K562 (cell line): Measurements from ENCODE around the gene NLGN2. TPM values are rescaled to one million over a fixed set of nuclear protein-coding genes. Genes with fewer than 3 reads are reported as not detected.

Experiments
- DMBX1 ChIP-seq: fragments of 250-450 bp; sonication (Bioruptor Pico); IDR thresholded peaks from 2 replicates; pipeline ENCODE4 v1.8.0; 2022; ENCODE audit warnings: inconsistent platforms, mild to moderate bottlenecking, moderate library complexity, borderline replicate concordance
- DPF2 ChIP-seq: fragments of 450-650 bp; IDR thresholded peaks from 2 replicates; pipeline ENCODE4 v1.6.1; 2016
- HDAC1 ChIP-seq, 2 experiments: fragments of 450-650 bp; IDR thresholded peaks; 2 replicates each; pipeline ENCODE4 v1.6.1; 2016 to 2017; ENCODE audit warnings: inconsistent platforms in 1 of 2, mild to moderate bottlenecking in 1 of 2, moderate library complexity in 1 of 2
- KAT7 ChIP-seq: sonication (generic); formaldehyde crosslinking; IDR thresholded peaks from 2 replicates; pipeline ENCODE4 v1.8.0; 2022; ENCODE audit warnings: missing genetic modification reagents, mild to moderate bottlenecking, borderline replicate concordance
- MYC ChIP-seq, 2 experiments: fragments of 250-450 bp in 1 of 2; sonication (Bioruptor Pico) in 1 of 2; IDR thresholded peaks; 2 replicates each; pipeline versions ENCODE4 v1.5.1 to v1.6.1; 2012 to 2021; ENCODE audit warnings: low read depth in 2 of 2, borderline replicate concordance in 1 of 2, improper control_type of control experiment in 1 of 2, low read length in 1 of 2, mild to moderate bottlenecking in 1 of 2, moderate library complexity in 1 of 2
- NCOA2 ChIP-seq, 2 experiments: fragments of 450-650 bp; IDR thresholded peaks; 2 replicates each; pipeline ENCODE4 v1.6.1; 2018; ENCODE audit warnings: mild to moderate bottlenecking in 2 of 2, moderate library complexity in 1 of 2; ENCODE audit not compliant: partially characterized antibody in 2 of 2
- TCFL5 ChIP-seq: fragments of 250-450 bp; sonication (Bioruptor Pico); conservative IDR thresholded peaks from 2 replicates; pipeline ENCODE4 v1.6.1; 2021; ENCODE audit warnings: mild to moderate bottlenecking, moderate library complexity, matching md5 sums
- TFAM ChIP-seq: fragments of 250-450 bp; sonication (Bioruptor Pico); conservative IDR thresholded peaks from 2 replicates; pipeline ENCODE4 v1.5.0; 2021; ENCODE audit warnings: mild to moderate bottlenecking, moderate library complexity
- ZNF146 ChIP-seq: IDR thresholded peaks from one replicate; pipeline ENCODE4 v1.6.1; 2018; ENCODE audit warnings: missing compliant biosample characterization; ENCODE audit not compliant: unreplicated experiment
- ZNF217 ChIP-seq: sonication (generic); formaldehyde crosslinking; IDR thresholded peaks from 2 replicates; pipeline ENCODE4 v1.8.0; 2022; ENCODE audit warnings: mild to moderate bottlenecking, missing genetic modification reagents
- ZNF696 ChIP-seq: fragments of 250-450 bp; sonication (Bioruptor Pico); conservative IDR thresholded peaks from 2 replicates; pipeline ENCODE4 v1.4.0; 2020; ENCODE audit warnings: mild to moderate bottlenecking, moderate library complexity
- ZSCAN29 ChIP-seq: fragments of 450-650 bp; IDR thresholded peaks from 2 replicates; pipeline ENCODE4 v1.6.1; 2017
- polyA plus RNA-seq, 8 experiments: library from polyadenylated mRNA; depleted of rRNA in 4 of 8; stranded (reverse) in 5 of 8; unstranded in 3 of 8; fragments of >200 nt; fragmentation: Nextera tagmentation in 2 of 8; fragmentation: Illumina TruSeq in 1 of 8; extraction: Ambion mirVana in 2 of 8; extraction: Trizol in 1 of 8; gene quantifications; 2 replicates each; pipeline versions ENCODE4 v1.2.1 to v1.2.3, GENCODE V29; 2011 to 2014; ENCODE audit warnings: inconsistent platforms in 1 of 8, missing spikeins in 1 of 8
- total RNA-seq, 7 experiments: library from RNA; depleted of rRNA in 6 of 7; stranded (reverse); fragments of >200 nt in 6 of 7; fragmentation: Illumina TruSeq in 2 of 7; extraction: Trizol in 2 of 7; gene quantifications; 2 replicates each; pipeline versions ENCODE4 v1.2.1 to v1.2.3, GENCODE V29; 2011 to 2021; ENCODE audit warnings: low replicate concordance in 1 of 7
- TF ChIP-seq, protein P1 (sequence below): fragments of 150-350 bp; IDR thresholded peaks from 2 replicates; pipeline ENCODE4 v1.6.1; 2014; ENCODE audit warnings: low read depth, mild to moderate bottlenecking, low read length, borderline replicate concordance
- TF ChIP-seq, protein P2 (sequence below): fragments of 450-650 bp; IDR thresholded peaks from 2 replicates; pipeline ENCODE4 v1.6.1; 2018; ENCODE audit not compliant: partially characterized antibody
- TF ChIP-seq, protein P3 (sequence below): IDR thresholded peaks from 2 replicates; pipeline ENCODE4 v1.6.1; 2011; ENCODE audit not compliant: insufficient read length; ENCODE audit errors: extremely low read depth
- TF ChIP-seq, protein P4 (sequence below): sonication (generic); formaldehyde crosslinking; IDR thresholded peaks from 2 replicates; pipeline ENCODE4 v1.8.1; 2023; ENCODE audit warnings: mild to moderate bottlenecking, missing genetic modification reagents

Gene NLGN2
- total and polyA plus RNA-seq, 9 of the 15 experiments (the other 6 are each of a cell fraction or from before 2014, with no cell fraction given), result 0.11 to 7.8 (median 0.77) TPM

DNA sequence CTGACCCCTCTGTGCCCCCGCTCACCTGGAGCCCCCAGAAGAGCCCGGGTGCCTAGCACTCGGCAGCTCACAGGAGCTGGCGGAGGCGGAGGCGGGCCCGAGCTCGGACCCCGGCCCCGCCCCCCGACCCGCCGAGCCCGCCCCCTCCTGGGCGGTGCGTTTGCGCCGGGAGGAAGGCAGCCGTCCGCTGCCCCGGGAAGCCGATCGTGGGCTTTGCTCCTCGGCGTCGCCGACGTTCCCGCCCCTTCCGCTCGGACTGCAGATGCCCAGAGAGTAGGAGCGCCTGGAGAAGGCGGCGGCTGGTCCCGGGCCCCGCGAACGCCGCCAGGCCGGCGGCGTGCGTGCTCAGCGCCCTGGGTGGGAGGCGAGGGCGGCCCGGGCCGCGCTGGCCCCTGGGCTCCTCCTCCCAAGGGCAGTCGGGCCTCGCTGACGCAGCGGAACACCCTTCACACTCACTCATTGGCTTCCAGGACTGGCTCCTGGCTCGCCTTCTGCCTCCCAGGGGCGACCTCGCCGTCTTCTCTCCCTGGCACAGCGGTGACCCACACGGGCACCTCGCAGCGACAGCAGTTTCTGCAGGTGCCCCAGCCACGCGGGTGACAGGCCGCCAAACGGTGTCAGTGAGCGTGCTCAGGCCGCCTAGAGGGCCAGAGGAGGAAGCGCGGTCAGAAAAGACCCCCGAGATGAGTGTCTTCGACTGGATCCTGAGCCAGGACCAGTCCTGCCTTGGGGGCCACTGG, 13.0 kb upstream of the NLGN2 start, which contains the start of gene PLSCR3 (continued):
- TF ChIP-seq, protein P1, sequence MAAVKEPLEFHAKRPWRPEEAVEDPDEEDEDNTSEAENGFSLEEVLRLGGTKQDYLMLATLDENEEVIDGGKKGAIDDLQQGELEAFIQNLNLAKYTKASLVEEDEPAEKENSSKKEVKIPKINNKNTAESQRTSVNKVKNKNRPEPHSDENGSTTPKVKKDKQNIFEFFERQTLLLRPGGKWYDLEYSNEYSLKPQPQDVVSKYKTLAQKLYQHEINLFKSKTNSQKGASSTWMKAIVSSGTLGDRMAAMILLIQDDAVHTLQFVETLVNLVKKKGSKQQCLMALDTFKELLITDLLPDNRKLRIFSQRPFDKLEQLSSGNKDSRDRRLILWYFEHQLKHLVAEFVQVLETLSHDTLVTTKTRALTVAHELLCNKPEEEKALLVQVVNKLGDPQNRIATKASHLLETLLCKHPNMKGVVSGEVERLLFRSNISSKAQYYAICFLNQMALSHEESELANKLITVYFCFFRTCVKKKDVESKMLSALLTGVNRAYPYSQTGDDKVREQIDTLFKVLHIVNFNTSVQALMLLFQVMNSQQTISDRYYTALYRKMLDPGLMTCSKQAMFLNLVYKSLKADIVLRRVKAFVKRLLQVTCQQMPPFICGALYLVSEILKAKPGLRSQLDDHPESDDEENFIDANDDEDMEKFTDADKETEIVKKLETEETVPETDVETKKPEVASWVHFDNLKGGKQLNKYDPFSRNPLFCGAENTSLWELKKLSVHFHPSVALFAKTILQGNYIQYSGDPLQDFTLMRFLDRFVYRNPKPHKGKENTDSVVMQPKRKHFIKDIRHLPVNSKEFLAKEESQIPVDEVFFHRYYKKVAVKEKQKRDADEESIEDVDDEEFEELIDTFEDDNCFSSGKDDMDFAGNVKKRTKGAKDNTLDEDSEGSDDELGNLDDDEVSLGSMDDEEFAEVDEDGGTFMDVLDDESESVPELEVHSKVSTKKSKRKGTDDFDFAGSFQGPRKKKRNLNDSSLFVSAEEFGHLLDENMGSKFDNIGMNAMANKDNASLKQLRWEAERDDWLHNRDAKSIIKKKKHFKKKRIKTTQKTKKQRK, result no peak
- TF ChIP-seq HDAC1 (IDR thresholded peaks at IDR 0.05) (peak in 1 of 2 experiments; percentile 69; a peak in 2 of 4 replicates), ZNF217 (CRISPR knock-in tag) (no peak), ZNF696 (CRISPR knock-in tag) (no peak), KAT7 (CRISPR knock-in tag) (peak; percentile 67; the same call in 1 of the 2 replicates), NCOA2 (IDR thresholded peaks at IDR 0.05; ENCODE audit: partially characterized antibody in 2 of 2) (no peak), TFAM (CRISPR knock-in tag) (no peak), MYC (IDR thresholded peaks at IDR 0.05; ENCODE audit: low read depth, low read length) (peak; percentile 60; the same call in 1 of the 2 replicates), MYC (CRISPR knock-in tag; IDR thresholded peaks at IDR 0.05; ENCODE audit: borderline replicate concordance, low read depth) (no peak), DMBX1 (CRISPR knock-in tag) (no peak), ZSCAN29 (no peak), ZNF146 (CRISPR knock-in tag) (no peak), DPF2 (no peak), TCFL5 (no peak)
- TF ChIP-seq, protein P2, sequence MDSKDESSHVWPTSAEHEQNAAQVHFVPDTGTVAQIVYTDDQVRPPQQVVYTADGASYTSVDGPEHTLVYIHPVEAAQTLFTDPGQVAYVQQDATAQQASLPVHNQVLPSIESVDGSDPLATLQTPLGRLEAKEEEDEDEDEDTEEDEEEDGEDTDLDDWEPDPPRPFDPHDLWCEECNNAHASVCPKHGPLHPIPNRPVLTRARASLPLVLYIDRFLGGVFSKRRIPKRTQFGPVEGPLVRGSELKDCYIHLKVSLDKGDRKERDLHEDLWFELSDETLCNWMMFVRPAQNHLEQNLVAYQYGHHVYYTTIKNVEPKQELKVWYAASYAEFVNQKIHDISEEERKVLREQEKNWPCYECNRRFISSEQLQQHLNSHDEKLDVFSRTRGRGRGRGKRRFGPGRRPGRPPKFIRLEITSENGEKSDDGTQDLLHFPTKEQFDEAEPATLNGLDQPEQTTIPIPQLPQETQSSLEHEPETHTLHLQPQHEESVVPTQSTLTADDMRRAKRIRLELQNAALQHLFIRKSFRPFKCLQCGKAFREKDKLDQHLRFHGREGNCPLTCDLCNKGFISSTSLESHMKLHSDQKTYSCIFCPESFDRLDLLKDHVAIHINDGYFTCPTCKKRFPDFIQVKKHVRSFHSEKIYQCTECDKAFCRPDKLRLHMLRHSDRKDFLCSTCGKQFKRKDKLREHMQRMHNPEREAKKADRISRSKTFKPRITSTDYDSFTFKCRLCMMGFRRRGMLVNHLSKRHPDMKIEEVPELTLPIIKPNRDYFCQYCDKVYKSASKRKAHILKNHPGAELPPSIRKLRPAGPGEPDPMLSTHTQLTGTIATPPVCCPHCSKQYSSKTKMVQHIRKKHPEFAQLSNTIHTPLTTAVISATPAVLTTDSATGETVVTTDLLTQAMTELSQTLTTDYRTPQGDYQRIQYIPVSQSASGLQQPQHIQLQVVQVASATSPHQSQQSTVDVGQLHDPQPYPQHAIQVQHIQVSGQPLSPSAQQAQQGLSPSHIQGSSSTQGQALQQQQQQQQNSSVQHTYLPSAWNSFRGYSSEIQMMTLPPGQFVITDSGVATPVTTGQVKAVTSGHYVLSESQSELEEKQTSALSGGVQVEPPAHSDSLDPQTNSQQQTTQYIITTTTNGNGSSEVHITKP, result no peak
- TF ChIP-seq, protein P3, sequence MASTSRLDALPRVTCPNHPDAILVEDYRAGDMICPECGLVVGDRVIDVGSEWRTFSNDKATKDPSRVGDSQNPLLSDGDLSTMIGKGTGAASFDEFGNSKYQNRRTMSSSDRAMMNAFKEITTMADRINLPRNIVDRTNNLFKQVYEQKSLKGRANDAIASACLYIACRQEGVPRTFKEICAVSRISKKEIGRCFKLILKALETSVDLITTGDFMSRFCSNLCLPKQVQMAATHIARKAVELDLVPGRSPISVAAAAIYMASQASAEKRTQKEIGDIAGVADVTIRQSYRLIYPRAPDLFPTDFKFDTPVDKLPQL, result no peak
- TF ChIP-seq, protein P4, sequence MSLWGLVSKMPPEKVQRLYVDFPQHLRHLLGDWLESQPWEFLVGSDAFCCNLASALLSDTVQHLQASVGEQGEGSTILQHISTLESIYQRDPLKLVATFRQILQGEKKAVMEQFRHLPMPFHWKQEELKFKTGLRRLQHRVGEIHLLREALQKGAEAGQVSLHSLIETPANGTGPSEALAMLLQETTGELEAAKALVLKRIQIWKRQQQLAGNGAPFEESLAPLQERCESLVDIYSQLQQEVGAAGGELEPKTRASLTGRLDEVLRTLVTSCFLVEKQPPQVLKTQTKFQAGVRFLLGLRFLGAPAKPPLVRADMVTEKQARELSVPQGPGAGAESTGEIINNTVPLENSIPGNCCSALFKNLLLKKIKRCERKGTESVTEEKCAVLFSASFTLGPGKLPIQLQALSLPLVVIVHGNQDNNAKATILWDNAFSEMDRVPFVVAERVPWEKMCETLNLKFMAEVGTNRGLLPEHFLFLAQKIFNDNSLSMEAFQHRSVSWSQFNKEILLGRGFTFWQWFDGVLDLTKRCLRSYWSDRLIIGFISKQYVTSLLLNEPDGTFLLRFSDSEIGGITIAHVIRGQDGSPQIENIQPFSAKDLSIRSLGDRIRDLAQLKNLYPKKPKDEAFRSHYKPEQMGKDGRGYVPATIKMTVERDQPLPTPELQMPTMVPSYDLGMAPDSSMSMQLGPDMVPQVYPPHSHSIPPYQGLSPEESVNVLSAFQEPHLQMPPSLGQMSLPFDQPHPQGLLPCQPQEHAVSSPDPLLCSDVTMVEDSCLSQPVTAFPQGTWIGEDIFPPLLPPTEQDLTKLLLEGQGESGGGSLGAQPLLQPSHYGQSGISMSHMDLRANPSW (CRISPR knock-in tag), result no peak
